ENCODE measurements around the gene SERPINA12.

The SERPINA12 gene

DNA sequence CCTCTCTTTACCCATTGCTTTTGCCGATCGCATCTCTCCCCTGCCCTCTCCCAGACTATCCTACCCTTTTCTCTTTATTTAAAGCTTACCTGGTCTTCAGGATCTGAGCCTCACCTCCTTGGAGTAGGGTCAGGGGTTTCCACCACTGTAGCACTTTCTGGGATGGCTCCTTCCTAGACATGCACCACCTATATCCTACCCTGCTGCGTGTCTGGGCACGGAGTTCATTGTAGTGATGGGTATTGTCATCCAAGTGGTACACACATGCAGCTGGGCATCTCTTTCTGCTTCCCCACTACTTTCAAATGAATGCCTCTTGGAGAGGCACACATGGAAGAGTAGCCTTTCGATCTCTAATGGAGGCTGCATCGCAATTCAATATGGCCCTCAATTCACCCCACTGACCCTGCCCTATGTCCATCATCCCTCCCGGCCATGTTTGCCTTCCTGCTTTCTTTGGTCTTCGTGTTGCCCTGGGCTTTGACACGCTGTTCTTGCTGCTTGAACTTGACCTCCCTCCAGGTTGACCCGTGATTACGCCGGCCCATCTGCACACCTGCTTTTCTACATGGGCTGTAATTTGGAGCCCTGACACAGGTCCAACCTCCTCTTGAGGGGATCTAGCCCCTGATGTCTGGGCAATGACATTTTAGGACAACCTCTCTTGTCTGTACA lies 67.6 kb downstream of the SERPINA12 start:
- no peak for DNase-seq (ENCODE audit: low read depth)
- TF ChIP-seq, protein P1, sequence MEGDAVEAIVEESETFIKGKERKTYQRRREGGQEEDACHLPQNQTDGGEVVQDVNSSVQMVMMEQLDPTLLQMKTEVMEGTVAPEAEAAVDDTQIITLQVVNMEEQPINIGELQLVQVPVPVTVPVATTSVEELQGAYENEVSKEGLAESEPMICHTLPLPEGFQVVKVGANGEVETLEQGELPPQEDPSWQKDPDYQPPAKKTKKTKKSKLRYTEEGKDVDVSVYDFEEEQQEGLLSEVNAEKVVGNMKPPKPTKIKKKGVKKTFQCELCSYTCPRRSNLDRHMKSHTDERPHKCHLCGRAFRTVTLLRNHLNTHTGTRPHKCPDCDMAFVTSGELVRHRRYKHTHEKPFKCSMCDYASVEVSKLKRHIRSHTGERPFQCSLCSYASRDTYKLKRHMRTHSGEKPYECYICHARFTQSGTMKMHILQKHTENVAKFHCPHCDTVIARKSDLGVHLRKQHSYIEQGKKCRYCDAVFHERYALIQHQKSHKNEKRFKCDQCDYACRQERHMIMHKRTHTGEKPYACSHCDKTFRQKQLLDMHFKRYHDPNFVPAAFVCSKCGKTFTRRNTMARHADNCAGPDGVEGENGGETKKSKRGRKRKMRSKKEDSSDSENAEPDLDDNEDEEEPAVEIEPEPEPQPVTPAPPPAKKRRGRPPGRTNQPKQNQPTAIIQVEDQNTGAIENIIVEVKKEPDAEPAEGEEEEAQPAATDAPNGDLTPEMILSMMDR (IDR thresholded peaks at IDR 0.05; ENCODE audit: insufficient read depth, low read depth, low read length, missing control alignments): no peak
- no peak overlapping the region for H3K4me3 ChIP-seq (ENCODE audit: low read length)

DNA sequence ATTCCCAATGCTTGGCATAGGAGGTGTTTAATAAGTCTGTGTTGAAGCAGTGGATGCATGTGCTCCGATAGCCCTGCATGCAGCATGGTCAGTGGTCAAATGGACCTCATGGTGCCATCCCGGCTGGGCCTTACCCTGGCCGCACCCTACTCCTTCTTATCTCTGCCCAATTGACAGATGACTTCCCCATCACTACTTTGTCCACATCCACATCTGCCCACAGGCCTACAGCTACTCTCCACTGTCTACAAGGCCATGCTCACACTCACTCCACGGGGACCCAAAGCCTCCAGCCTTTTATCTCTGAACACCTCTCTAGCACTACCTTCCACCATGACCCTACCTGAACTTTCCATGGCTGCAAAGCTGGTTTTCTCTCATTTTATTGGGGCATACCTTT lies 68.1 kb downstream of the SERPINA12 start:
- H3K4me3 ChIP-seq (ENCODE audit: low read length): no peak overlapping the region
- DNase-seq (ENCODE audit: low read depth): no peak
- TF ChIP-seq, protein P1 (IDR thresholded peaks at IDR 0.05; ENCODE audit: insufficient read depth, low read depth, low read length, missing control alignments): no peak

DNA sequence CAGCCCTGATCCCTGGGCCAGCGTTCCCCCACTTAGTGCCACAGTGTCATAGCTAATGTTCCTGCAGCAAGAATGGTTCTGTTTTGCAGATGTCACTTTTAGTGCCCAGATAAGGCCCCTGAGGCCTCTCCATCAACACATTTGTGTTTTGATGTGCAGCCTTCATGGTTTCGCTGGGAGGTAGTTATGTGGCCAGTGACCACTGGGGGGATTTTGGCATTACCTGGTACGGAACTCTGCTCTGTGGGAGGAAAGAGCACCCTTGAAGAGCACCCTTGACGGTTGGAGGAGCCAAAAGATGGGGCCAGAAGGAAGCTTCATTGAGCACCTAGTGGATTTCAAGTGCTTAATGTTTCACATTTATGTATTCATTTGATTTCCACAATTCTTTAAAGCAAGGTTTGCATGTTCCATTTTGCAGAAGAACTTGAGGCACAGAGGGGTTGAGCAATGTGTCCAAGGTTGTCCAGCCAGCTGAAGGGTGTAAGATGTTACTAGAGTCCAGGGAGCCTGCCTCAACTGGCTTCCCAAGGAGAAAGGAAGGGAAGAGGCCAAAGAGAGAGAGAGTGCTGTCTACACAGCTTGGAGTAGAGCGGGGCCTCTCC lies 69.7 kb downstream of the SERPINA12 start:
- TF ChIP-seq, protein P1 (IDR thresholded peaks at IDR 0.05; ENCODE audit: insufficient read depth, low read depth, low read length, missing control alignments): no peak
- no peak for DNase-seq (ENCODE audit: low read depth)
- H3K4me3 ChIP-seq (ENCODE audit: low read length): no peak overlapping the region
